ENCODE measurements around the gene ARHGAP28. TPM values are rescaled to one million over a fixed set of nuclear protein-coding genes. Genes with fewer than 3 reads are reported as not detected.

The ARHGAP28 gene
- total and polyA plus RNA-seq, 7 donors: 0.65 to 8.8 (median 3.0) TPM

DNA sequence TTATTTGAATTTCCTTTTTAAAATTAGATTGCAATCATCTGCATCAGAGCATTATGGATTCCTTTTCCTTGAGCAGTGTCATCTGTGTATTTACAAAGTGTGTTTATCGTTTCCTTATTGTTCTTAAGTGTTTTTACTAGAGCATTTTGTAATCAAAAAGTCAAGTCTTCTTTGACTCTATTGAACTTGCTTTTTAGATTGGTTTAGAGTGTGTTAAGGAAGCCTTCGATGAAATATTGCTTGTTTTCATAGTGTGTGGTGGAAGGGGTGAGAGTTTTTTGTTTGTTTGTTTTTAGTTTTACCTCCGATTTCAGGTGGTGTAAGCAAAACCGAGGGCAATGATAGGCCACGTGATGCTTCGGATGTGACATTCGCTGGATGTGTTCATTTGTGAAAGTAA, 45.7 kb downstream of the ARHGAP28 start:
- Histone ChIP-seq H3K9me3 (no peaks in the 10 kb centered on the region), H3K4me1 (peaks cover 3% of the 10 kb centered on the region), H3K27ac (no peak overlapping the region), H3K4me3 (no peak overlapping the region), H3K27me3 (ENCODE audit: insufficient read depth in 3 of 3, low read length in 2 of 3) (no peaks in the 10 kb centered on the region), H3K36me3 (ENCODE audit: insufficient read depth in 1 of 2, low read depth in 1 of 2) (no peaks in the 10 kb centered on the region)
- TF ChIP-seq CTCF (IDR thresholded peaks at IDR 0.05): no peak
- DNase-seq (no peak), ATAC-seq (no peak)
- intact Hi-C loops (cut with DNase I): no loop called here
- WGBS, 3 donors: 78 to 85% (median 85%) methylated on average over 7 of the region's 7 CpGs

DNA sequence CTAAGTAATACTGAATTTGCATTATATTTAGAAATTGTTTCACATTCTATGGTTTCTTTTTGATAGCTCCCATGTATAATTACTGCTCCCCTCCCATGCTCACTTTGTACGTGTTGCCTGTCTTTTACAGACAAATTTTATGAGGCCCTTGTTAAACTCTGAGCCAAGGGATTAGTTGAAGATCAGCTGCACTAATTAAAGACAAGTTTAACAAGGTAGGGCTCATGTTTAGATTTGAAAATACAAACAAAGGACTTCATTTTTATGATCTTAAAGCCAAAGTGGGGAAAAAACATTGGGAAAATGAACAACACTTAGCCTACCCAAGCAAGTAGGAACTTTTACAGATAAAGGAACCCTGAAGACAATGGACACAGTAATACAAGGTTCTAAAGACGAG, 46.2 kb downstream of the ARHGAP28 start:
- ATAC-seq (no peak), DNase-seq (no peak)
- H3K27me3 ChIP-seq (ENCODE audit: insufficient read depth in 3 of 3, low read length in 2 of 3): no peaks in the 10 kb centered on the region
- intact Hi-C loops (cut with DNase I): no loop called here
- WGBS, 3 donors: 64 to 69% (median 64%) methylated on average over 2 of the region's 2 CpGs
- no peak overlapping the region for H3K4me3 ChIP-seq
- peaks cover 3% of the 10 kb centered on the region for H3K4me1 ChIP-seq
- no peak for TF ChIP-seq CTCF (IDR thresholded peaks at IDR 0.05)
- H3K27ac ChIP-seq: no peak overlapping the region
- no peaks in the 10 kb centered on the region for H3K9me3 ChIP-seq
- no peaks in the 10 kb centered on the region for H3K36me3 ChIP-seq (ENCODE audit: insufficient read depth in 1 of 2, low read depth in 1 of 2)

GRCh38 chr18:6776188-6776587, 46.7 kb downstream of the ARHGAP28 start:
- H3K4me3 ChIP-seq: no peak overlapping the region
- no peak for TF ChIP-seq CTCF (IDR thresholded peaks at IDR 0.05)
- H3K4me1 ChIP-seq: peaks cover 3% of the 10 kb centered on the region
- H3K36me3 ChIP-seq (ENCODE audit: insufficient read depth in 1 of 2, low read depth in 1 of 2): no peaks in the 10 kb centered on the region
- intact Hi-C loops (cut with DNase I): no loop called here
- no peaks in the 10 kb centered on the region for H3K27me3 ChIP-seq (ENCODE audit: insufficient read depth in 3 of 3, low read length in 2 of 3)
- no peak for ATAC-seq
- no peaks in the 10 kb centered on the region for H3K9me3 ChIP-seq
- no peak for DNase-seq
- no peak overlapping the region for H3K27ac ChIP-seq
- 51 to 63% (median 63%) methylated on average over 7 of the region's 7 CpGs for WGBS, 3 donors

DNA sequence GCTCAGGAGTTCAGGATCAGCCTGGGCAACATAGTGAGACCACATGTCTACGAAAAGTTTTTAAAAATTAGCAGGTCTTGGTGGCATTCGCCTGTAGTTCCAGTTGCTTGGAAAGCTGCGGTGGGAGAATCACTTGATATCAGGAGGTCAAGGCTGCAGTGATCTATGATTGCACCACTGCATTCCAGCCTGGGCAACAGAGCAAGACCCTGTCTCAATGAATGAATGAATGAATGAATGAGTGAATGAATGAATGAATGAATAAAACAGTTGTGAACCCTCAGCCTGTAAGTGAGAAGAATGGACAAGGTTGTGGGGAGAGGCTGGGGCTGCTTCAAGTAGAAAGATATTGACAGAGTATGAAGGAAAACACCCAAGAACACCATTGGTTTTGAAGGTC, 48.0 kb downstream of the ARHGAP28 start:
- no peak for TF ChIP-seq CTCF (IDR thresholded peaks at IDR 0.05)
- intact Hi-C loops (cut with DNase I): no loop called here
- H3K27me3 ChIP-seq (ENCODE audit: insufficient read depth in 3 of 3, low read length in 2 of 3): no peaks in the 10 kb centered on the region
- H3K4me3 ChIP-seq: no peak overlapping the region
- ATAC-seq (no peak), DNase-seq (no peak)
- 90 to 100% (median 93%) methylated on average over 3 of the region's 3 CpGs for WGBS, 3 donors
- H3K4me1 ChIP-seq: peaks cover 14% of the 10 kb centered on the region
- no peak overlapping the region for H3K27ac ChIP-seq
- H3K36me3 ChIP-seq (ENCODE audit: insufficient read depth in 1 of 2, low read depth in 1 of 2): no peaks in the 10 kb centered on the region
- no peaks in the 10 kb centered on the region for H3K9me3 ChIP-seq

- Histone ChIP-seq H3K36me3 (ENCODE audit: insufficient read depth in 1 of 2, low read depth in 1 of 2) (no peaks in the 10 kb centered on the region), H3K9me3 (no peaks in the 10 kb centered on the region), H3K4me3 (no peak overlapping the region), H3K4me1 (peaks cover 14% of the 10 kb centered on the region), H3K27ac (no peak overlapping the region), H3K27me3 (ENCODE audit: insufficient read depth in 3 of 3, low read length in 2 of 3) (no peaks in the 10 kb centered on the region)
- no peak for TF ChIP-seq CTCF (IDR thresholded peaks at IDR 0.05)
- ATAC-seq: no peak
- DNase-seq: no peak
- WGBS, 3 donors: 66 to 71% (median 69%) methylated on average over 5 of the region's 5 CpGs
- intact Hi-C loops (cut with DNase I): no loop called here
Observed at GRCh38 chr18:6778459-6779247, 49.1 kb downstream of the ARHGAP28 start.

All from psoas muscle (tissue), 8 donors.